ENCODE results near the gene DGCR8.

DGCR8 gene

DNA sequence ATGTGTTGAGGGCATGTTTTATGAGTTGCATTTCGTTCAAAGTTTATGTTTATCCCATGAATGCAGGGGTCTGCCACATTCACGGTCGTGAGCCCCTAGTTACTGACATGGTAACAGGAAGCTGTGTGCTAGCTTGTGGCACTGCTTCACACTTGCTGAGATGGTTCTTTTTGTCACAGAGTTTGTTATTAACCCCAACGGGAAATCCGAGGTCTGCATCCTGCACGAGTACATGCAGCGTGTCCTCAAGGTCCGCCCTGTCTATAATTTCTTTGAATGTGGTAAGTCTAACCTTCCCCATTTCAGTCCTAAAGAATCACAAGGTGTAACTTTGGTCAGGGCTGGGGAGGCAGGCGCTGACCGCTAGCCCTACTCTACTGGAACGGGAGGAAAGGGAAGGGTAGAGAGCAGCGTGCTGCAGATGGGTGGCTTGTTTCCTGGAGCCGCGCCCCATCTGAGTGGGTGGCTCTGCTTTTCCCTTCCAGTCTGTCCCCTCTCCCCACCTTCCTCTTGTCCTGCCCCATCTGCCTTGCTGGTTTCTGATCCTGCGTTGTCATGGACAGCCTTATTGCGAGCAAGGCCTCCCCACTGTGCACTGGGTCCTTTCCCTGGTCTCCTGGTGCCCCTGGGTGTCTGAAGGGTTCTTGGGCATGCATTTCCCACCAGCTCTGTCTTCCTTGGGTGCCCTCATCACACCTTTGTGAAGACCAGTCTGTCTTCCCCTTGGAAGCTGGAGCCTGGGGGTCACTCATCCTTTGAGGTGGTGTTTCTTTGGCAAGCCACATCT is 11.8 kb downstream of the DGCR8 start:
- no peak for ATAC-seq
- no peak for TF ChIP-seq SNAI2 (CRISPR knock-in tag; IDR thresholded peaks at IDR 0.05)
- no peak for TF ChIP-seq ZFP30 (CRISPR knock-in tag; IDR thresholded peaks at IDR 0.05)

DNA sequence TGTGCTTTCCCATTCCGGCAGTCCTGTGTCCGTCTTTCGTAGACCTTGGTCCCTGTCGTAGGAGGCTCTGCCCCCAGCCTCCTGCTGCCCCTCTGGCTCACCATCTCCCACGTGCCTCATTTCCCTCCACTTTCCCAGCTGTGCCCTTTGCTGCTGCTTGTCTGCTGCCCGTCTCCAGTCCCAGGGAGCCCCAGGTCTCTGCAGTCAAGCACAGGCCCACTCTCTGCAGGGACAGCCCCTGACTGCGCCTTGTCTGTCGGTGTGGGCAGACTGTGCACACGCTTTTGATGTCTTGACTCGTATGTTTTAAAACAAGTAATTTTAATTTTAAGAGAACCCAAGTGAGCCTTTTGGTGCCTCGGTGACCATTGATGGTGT is 12.4 kb downstream of the DGCR8 start:
- no peak for ATAC-seq
- TF ChIP-seq GLIS3 (CRISPR knock-in tag; IDR thresholded peaks at IDR 0.05) (no peak), BACH2 (CRISPR knock-in tag; IDR thresholded peaks at IDR 0.05; ENCODE audit: borderline replicate concordance) (no peak), ZNF70 (CRISPR knock-in tag; IDR thresholded peaks at IDR 0.05) (no peak), TOX (CRISPR knock-in tag; IDR thresholded peaks at IDR 0.05; ENCODE audit: borderline replicate concordance) (no peak), ZC3H10 (CRISPR knock-in tag; IDR thresholded peaks at IDR 0.05) (no peak), ARNTL (CRISPR knock-in tag; IDR thresholded peaks at IDR 0.05; ENCODE audit: borderline replicate concordance, low read depth) (no peak), CSDC2 (CRISPR knock-in tag; IDR thresholded peaks at IDR 0.05) (no peak), SNAI2 (CRISPR knock-in tag; IDR thresholded peaks at IDR 0.05) (no peak), ZNF565 (CRISPR knock-in tag; conservative IDR thresholded peaks at IDR 0.05; ENCODE audit: low read depth) (no peak), ESRRG (CRISPR knock-in tag; IDR thresholded peaks at IDR 0.05) (no peak), ZFP3 (CRISPR knock-in tag; IDR thresholded peaks at IDR 0.05) (no peak), RARB (CRISPR knock-in tag; IDR thresholded peaks at IDR 0.05) (no peak), ZFP30 (CRISPR knock-in tag; IDR thresholded peaks at IDR 0.05) (no peak), ZNF8 (CRISPR knock-in tag; IDR thresholded peaks at IDR 0.05) (no peak), ISL1 (CRISPR knock-in tag; IDR thresholded peaks at IDR 0.05) (no peak)
- TF ChIP-seq, protein P1, sequence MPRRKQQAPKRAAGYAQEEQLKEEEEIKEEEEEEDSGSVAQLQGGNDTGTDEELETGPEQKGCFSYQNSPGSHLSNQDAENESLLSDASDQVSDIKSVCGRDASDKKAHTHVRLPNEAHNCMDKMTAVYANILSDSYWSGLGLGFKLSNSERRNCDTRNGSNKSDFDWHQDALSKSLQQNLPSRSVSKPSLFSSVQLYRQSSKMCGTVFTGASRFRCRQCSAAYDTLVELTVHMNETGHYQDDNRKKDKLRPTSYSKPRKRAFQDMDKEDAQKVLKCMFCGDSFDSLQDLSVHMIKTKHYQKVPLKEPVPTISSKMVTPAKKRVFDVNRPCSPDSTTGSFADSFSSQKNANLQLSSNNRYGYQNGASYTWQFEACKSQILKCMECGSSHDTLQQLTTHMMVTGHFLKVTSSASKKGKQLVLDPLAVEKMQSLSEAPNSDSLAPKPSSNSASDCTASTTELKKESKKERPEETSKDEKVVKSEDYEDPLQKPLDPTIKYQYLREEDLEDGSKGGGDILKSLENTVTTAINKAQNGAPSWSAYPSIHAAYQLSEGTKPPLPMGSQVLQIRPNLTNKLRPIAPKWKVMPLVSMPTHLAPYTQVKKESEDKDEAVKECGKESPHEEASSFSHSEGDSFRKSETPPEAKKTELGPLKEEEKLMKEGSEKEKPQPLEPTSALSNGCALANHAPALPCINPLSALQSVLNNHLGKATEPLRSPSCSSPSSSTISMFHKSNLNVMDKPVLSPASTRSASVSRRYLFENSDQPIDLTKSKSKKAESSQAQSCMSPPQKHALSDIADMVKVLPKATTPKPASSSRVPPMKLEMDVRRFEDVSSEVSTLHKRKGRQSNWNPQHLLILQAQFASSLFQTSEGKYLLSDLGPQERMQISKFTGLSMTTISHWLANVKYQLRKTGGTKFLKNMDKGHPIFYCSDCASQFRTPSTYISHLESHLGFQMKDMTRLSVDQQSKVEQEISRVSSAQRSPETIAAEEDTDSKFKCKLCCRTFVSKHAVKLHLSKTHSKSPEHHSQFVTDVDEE (CRISPR knock-in tag; IDR thresholded peaks at IDR 0.05) = no peak
- TF ChIP-seq, protein P2, sequence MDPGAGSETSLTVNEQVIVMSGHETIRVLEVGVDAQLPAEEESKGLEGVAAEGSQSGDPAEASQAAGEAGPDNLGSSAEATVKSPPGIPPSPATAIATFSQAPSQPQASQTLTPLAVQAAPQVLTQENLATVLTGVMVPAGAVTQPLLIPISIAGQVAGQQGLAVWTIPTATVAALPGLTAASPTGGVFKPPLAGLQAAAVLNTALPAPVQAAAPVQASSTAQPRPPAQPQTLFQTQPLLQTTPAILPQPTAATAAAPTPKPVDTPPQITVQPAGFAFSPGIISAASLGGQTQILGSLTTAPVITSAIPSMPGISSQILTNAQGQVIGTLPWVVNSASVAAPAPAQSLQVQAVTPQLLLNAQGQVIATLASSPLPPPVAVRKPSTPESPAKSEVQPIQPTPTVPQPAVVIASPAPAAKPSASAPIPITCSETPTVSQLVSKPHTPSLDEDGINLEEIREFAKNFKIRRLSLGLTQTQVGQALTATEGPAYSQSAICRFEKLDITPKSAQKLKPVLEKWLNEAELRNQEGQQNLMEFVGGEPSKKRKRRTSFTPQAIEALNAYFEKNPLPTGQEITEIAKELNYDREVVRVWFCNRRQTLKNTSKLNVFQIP (CRISPR knock-in tag; IDR thresholded peaks at IDR 0.05; ENCODE audit: borderline replicate concordance, low read depth) = no peak
- TF ChIP-seq, protein P3, sequence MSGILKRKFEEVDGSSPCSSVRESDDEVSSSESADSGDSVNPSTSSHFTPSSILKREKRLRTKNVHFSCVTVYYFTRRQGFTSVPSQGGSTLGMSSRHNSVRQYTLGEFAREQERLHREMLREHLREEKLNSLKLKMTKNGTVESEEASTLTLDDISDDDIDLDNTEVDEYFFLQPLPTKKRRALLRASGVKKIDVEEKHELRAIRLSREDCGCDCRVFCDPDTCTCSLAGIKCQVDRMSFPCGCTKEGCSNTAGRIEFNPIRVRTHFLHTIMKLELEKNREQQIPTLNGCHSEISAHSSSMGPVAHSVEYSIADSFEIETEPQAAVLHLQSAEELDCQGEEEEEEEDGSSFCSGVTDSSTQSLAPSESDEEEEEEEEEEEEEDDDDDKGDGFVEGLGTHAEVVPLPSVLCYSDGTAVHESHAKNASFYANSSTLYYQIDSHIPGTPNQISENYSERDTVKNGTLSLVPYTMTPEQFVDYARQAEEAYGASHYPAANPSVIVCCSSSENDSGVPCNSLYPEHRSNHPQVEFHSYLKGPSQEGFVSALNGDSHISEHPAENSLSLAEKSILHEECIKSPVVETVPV (CRISPR knock-in tag; IDR thresholded peaks at IDR 0.05) = no peak
- TF ChIP-seq, protein P4, sequence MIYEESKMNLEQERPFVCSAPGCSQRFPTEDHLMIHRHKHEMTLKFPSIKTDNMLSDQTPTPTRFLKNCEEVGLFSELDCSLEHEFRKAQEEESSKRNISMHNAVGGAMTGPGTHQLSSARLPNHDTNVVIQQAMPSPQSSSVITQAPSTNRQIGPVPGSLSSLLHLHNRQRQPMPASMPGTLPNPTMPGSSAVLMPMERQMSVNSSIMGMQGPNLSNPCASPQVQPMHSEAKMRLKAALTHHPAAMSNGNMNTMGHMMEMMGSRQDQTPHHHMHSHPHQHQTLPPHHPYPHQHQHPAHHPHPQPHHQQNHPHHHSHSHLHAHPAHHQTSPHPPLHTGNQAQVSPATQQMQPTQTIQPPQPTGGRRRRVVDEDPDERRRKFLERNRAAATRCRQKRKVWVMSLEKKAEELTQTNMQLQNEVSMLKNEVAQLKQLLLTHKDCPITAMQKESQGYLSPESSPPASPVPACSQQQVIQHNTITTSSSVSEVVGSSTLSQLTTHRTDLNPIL (CRISPR knock-in tag; IDR thresholded peaks at IDR 0.05; ENCODE audit: low read depth) = no peak
- TF ChIP-seq, protein P5, sequence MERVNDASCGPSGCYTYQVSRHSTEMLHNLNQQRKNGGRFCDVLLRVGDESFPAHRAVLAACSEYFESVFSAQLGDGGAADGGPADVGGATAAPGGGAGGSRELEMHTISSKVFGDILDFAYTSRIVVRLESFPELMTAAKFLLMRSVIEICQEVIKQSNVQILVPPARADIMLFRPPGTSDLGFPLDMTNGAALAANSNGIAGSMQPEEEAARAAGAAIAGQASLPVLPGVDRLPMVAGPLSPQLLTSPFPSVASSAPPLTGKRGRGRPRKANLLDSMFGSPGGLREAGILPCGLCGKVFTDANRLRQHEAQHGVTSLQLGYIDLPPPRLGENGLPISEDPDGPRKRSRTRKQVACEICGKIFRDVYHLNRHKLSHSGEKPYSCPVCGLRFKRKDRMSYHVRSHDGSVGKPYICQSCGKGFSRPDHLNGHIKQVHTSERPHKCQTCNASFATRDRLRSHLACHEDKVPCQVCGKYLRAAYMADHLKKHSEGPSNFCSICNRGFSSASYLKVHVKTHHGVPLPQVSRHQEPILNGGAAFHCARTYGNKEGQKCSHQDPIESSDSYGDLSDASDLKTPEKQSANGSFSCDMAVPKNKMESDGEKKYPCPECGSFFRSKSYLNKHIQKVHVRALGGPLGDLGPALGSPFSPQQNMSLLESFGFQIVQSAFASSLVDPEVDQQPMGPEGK (CRISPR knock-in tag; IDR thresholded peaks at IDR 0.05; ENCODE audit: borderline replicate concordance) = no peak

DNA sequence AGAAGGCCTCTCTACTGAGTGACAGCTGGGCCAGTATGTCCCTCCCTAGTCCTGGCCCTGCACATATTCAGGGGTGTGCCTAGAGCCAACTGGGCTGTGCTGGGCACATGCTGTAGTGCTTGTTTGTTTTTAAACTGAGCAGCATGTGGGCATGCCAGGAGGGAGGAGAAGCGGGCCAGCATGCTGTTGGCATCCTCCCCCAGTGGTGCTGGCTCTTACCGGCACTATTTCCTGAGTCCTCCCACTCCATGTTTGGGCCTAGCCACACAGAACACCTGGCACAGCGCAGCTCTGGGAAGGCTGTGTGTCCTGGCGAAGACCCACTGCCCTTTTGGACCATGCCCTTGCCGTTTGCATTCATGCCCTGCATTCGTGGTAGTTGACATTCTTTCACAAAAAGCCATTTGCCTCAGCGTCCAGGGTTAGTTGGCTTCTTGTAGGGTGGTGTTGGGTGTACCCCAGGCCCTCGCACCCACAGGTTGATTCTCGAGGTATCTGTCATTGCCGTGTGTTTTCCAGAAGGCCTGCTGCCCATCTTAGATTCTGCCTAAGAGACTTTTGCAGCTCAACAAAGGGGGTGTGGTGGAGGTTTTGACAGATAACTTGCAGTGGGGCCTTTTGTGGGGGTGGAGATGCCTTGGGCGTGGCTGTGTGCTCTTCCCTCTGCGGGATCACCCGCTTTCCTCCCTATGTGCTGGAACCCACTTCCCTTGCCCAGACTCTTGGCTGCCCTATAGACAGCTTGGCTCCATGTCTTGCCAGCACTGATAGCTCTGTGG is 13.6 kb downstream of the DGCR8 start:
- ATAC-seq = no peak; the same call in 2 of the 3 replicates
- TF ChIP-seq, protein P1 (CRISPR knock-in tag; IDR thresholded peaks at IDR 0.05) = no peak
- TF ChIP-seq TOX (CRISPR knock-in tag; IDR thresholded peaks at IDR 0.05; ENCODE audit: borderline replicate concordance) (no peak), RARB (CRISPR knock-in tag; IDR thresholded peaks at IDR 0.05) (no peak), TCF4 (CRISPR knock-in tag; IDR thresholded peaks at IDR 0.05; ENCODE audit: borderline replicate concordance) (no peak), GLIS3 (CRISPR knock-in tag; IDR thresholded peaks at IDR 0.05) (no peak), ISL1 (CRISPR knock-in tag; IDR thresholded peaks at IDR 0.05) (no peak), SNAI2 (CRISPR knock-in tag; IDR thresholded peaks at IDR 0.05) (no peak), ZNF8 (CRISPR knock-in tag; IDR thresholded peaks at IDR 0.05) (no peak), PPARA (CRISPR knock-in tag; IDR thresholded peaks at IDR 0.05; ENCODE audit: borderline replicate concordance) (no peak), ZFP30 (CRISPR knock-in tag; IDR thresholded peaks at IDR 0.05) (no peak), ARNTL (CRISPR knock-in tag; IDR thresholded peaks at IDR 0.05; ENCODE audit: borderline replicate concordance, low read depth) (no peak)
- TF ChIP-seq, protein P4 (CRISPR knock-in tag; IDR thresholded peaks at IDR 0.05; ENCODE audit: low read depth) = no peak

Data from SK-N-SH treated with all-trans-retinoic acid at 6 μM for 48 hours (cell line).